ENCODE measurements around the gene RBM8A. TPM values are rescaled to one million over a fixed set of nuclear protein-coding genes. Genes with fewer than 3 reads are reported as not detected.
A peak's percentile ranks its signal among the peaks of the same experiment; 100 is the strongest.

The RBM8A gene
- total RNA-seq, 2 experiments from 2014 or later = 135 to 200 TPM

GRCh38 chr1:145927916-145928643 lies 796 bp upstream of the RBM8A start:
- H3K4me3 ChIP-seq (ENCODE audit: low read depth, low read length, poor library complexity, severe bottlenecking) = peak overlapping the region; percentile 92
- TF ChIP-seq, protein P1, sequence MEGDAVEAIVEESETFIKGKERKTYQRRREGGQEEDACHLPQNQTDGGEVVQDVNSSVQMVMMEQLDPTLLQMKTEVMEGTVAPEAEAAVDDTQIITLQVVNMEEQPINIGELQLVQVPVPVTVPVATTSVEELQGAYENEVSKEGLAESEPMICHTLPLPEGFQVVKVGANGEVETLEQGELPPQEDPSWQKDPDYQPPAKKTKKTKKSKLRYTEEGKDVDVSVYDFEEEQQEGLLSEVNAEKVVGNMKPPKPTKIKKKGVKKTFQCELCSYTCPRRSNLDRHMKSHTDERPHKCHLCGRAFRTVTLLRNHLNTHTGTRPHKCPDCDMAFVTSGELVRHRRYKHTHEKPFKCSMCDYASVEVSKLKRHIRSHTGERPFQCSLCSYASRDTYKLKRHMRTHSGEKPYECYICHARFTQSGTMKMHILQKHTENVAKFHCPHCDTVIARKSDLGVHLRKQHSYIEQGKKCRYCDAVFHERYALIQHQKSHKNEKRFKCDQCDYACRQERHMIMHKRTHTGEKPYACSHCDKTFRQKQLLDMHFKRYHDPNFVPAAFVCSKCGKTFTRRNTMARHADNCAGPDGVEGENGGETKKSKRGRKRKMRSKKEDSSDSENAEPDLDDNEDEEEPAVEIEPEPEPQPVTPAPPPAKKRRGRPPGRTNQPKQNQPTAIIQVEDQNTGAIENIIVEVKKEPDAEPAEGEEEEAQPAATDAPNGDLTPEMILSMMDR (conservative IDR thresholded peaks at IDR 0.05; ENCODE audit: low read length) = no peak
- no peak for TF ChIP-seq EZH2phosphoT487 (IDR thresholded peaks at IDR 0.05; ENCODE audit: borderline replicate concordance, low read depth, low read length)
- H3K4me2 ChIP-seq (ENCODE audit: low read length) = peak overlapping the region; percentile 69
- no peaks in the 10 kb centered on the region for H3K9me2 ChIP-seq (ENCODE audit: insufficient read depth, low read length)
- H3K79me2 ChIP-seq (ENCODE audit: insufficient read depth, low read depth, low read length) = peaks cover 16% of the 10 kb centered on the region
- ChIA-PET POLR2A (interaction anchor here (0.6 to 2.2 kb wide), 18 partner anchors 8 to 109 kb away, joined by 3 to 20 read pairs (median 4); partner anchors contain the start of genes ANKRD34A, LIX1L, PEX11B and PIAS3), CTCF (ENCODE audit: unreplicated experiment) (interaction anchor here (0.6 to 1.1 kb wide), 3 partner anchors 9 to 225 kb away, joined by 3 to 4 read pairs (median 3); partner anchors contain the start of genes NUDT17 and PEX11B)
- H2AFZ ChIP-seq (ENCODE audit: low read length) = peak overlapping the region; percentile 6; the same call in 1 of the 2 replicates
- TSS peak; percentile 99 for BruUV-seq (replicated peaks)
- peaks cover 33% of the 10 kb centered on the region for H3K4me1 ChIP-seq (ENCODE audit: insufficient read depth, low read length, poor library complexity, severe bottlenecking)
- peaks cover 28% of the 10 kb centered on the region for H3K36me3 ChIP-seq (ENCODE audit: insufficient read depth, low read length)
- intact Hi-C loops (cut with micrococcal nuclease; ENCODE audit: unreplicated experiment) = loop anchor here (1.0 to 5.0 kb wide), 2 partner anchors 36 to 69 kb away; partner anchors contain the start of genes ANKRD34A, POLR3GL and TXNIP
- H3K27ac ChIP-seq (ENCODE audit: low read depth, low read length, poor library complexity, severe bottlenecking) = peak overlapping the region; percentile 91
- no peaks in the 10 kb centered on the region; the same call in 1 of the 2 replicates for H4K20me1 ChIP-seq (ENCODE audit: insufficient read depth, low read length)
- peak; percentile 38 for DNase-seq (ENCODE audit: low spot score)
- no peaks in the 10 kb centered on the region for H3K9me3 ChIP-seq (ENCODE audit: low read length)

DNA sequence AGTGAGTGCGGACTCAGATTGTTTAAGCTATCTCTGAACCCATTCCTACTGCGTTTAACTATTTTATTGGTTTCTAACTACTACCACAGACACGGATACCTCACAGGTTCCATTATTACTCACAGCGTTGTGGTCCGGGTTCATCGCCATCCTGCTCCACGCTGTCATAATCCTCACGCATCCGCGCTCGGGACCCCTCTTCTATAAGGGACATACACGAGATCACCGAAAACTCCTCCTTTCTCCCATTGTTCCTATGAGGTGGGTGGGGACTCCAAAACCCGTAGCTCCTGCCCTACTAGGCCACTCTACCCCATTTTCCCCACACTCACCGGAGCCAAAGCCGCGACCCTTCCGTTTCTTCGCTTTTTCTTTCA lies 610 bp downstream of the RBM8A start:
- CTCF ChIA-PET (ENCODE audit: unreplicated experiment) = interaction anchor here (1.1 kb wide), 1 partner anchor 8 kb away, joined by 3 read pairs; the partner anchor contains the start of gene PEX11B
- BruUV-seq (replicated peaks) = no TSS peak
- TF ChIP-seq EZH2phosphoT487 (IDR thresholded peaks at IDR 0.05; ENCODE audit: borderline replicate concordance, low read depth, low read length) = no peak
- TF ChIP-seq, protein P1 (conservative IDR thresholded peaks at IDR 0.05; ENCODE audit: low read length) = no peak
- Histone ChIP-seq H3K79me2 (ENCODE audit: insufficient read depth, low read depth, low read length) (peaks cover 16% of the 10 kb centered on the region), H3K9me3 (ENCODE audit: low read length) (no peaks in the 10 kb centered on the region), H3K4me2 (ENCODE audit: low read length) (peak overlapping the region; percentile 84), H3K27ac (ENCODE audit: low read depth, low read length, poor library complexity, severe bottlenecking) (peak overlapping the region; percentile 91), H3K4me1 (ENCODE audit: insufficient read depth, low read length, poor library complexity, severe bottlenecking) (peaks cover 19% of the 10 kb centered on the region), H4K20me1 (ENCODE audit: insufficient read depth, low read length) (no peaks in the 10 kb centered on the region; the same call in 1 of the 2 replicates), H2AFZ (ENCODE audit: low read length) (no peak overlapping the region), H3K36me3 (ENCODE audit: insufficient read depth, low read length) (peaks cover 37% of the 10 kb centered on the region), H3K4me3 (ENCODE audit: low read depth, low read length, poor library complexity, severe bottlenecking) (peak overlapping the region; percentile 92), H3K9me2 (ENCODE audit: insufficient read depth, low read length) (no peaks in the 10 kb centered on the region)
- DNase-seq (ENCODE audit: low spot score) = no peak
- POLR2A ChIA-PET = interaction anchor here (0.5 to 2.2 kb wide), 9 partner anchors 15 to 129 kb away, joined by 3 to 20 read pairs (median 5); partner anchors contain the start of genes ANKRD34A, LIX1L, NUDT17 and PIAS3
- intact Hi-C loops (cut with micrococcal nuclease; ENCODE audit: unreplicated experiment) = loop anchor here (1.0 to 5.0 kb wide), 2 partner anchors 38 to 71 kb away; partner anchors contain the start of genes ANKRD34A, POLR3GL and TXNIP
